UCSD-AML1 (cell line): ENCODE results near the gene GALNTL6.

Experiments
- DNase-seq: peaks from one replicate; lab custom pipeline; 2025; ENCODE audit not compliant: unreplicated experiment; lab: John Stamatoyannopoulos, UW

The GALNTL6 gene

DNA sequence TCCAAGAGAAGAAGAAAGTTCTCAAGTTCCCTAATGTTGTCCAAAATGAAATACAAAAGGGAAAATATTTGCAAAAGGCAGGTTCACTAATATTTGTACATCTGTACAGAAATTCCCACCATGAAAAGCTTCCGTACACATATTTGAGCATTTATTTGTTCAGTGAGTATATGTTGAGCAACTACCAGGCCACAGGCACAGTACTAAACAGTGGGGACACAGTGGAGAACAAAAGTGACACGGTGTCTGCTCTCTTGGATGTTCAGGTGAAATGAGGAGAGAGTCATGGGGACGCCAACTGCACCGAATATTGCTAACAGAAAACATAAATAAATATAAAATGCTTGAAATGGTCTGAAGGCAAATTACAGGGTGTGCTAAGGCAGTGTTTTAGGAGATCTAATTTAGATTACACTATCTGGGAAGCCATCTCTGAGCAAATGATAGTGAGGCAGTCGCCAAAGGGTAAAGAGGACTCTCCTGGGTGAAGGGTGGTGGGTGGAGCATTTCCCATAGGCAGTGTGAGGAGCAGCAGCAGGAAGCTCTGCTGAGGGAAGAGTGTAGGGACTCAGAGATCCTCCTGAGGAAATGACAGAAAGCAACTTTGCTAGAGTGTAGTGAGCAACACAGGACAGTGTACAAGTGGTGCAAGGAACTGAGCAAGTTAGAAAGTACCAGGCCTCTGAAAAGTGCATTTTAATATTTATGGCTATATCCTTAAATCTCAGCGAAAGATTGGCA lies 375.2 kb downstream of the GALNTL6 start:
- no peak for DNase-seq

DNA sequence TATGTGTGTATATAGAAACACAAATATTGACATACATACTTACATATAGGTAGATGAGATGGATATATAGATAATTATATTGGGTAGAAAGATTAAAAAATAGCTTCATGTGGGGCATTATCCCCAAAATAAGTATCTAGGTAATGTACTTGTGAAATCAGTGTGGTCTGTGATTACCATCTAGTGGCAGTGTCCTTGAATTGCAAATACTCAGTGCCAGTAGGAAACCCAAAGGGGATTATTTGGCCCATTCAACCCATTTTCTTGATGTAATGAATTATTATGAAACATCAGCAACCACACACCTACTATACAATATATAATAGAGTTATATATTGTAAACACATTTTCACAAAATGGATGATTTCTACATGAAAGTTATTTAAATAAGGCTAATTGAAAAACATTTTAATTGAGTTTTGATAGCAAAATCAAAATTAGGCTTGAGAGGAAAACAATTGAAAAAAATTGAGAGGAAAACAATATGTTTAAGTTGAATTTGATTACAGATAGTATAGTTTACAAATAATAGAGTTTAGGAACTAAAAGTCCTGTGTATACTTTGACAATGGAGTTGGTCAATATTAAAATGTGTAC lies 389.4 kb downstream of the GALNTL6 start:
- no peak for DNase-seq

DNA sequence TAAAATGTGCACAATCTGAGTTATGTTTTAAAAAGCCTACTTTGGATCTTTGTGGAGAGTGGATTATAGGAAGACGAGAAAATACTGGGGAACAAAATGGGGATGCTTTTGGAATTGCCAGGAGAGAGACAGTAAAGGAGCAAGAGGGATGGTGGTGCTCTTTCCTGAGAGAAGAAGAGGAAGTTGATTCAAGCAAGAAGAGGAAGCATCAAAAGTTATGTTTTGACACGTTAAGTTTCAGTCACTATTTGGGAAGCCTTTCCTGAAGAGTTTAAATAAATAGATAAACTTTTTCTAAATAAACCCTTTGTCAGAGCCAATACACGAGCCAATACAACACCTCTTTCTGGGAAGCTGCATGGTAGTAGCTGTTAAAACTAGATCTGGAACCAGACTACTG lies 394.1 kb downstream of the GALNTL6 start:
- DNase-seq, result no peak

DNA sequence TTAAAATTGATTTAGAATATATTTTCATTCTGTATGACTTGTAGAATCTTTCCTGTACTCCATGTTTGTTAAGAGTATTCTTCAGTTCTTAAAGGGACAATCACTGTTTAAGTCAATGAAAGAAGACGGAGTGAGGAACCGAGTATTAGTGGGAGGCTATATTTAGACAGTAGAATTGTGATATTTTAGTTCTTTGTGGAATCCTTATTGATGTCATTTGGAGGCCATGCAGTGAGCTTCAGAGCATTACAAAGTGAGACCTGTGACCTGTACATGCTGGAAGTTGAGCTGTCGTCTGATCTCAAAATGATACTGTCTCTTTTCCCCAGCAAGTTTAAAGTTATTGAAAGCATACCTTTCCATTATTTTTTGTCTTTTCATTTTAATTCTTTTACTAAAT lies 394.7 kb downstream of the GALNTL6 start:
- no peak for DNase-seq

DNA sequence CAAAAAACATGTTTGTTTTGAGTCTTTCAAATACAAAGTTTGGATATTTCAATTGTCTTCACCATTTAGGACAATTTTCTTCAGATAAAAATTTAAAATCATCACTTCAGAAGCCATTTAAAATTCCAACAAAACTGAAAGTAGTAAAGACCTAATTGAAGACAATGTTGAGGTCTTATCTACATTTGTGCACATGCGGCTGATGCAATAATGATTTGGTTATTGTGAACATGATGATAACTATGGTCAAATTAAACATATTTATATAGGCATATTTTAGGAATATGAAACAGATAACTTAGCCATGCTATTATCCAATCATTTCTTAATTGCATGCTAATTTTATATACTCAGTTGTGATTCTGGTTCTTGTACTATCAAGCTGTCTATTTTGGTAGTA lies 407.5 kb downstream of the GALNTL6 start:
- DNase-seq, result no peak

DNA sequence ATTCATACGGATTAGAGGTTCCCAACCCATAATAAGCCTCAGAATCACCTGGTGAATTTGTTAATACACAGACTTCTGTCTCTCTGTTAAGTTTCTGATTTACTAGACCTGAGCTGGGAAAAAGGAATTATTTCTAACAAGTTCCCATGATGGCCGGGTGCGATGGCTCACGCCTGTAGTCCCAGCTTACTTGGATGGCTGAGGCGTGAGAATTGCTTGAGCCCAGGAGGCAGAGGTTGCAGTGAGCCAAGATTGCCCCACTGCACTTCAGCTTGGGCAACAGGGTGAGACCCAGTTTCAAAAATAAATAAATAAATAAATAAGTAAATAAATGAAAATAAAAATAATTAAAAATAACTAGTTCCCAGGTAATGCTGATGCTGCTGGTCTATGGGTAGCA lies 412.3 kb downstream of the GALNTL6 start:
- no peak for DNase-seq

DNA sequence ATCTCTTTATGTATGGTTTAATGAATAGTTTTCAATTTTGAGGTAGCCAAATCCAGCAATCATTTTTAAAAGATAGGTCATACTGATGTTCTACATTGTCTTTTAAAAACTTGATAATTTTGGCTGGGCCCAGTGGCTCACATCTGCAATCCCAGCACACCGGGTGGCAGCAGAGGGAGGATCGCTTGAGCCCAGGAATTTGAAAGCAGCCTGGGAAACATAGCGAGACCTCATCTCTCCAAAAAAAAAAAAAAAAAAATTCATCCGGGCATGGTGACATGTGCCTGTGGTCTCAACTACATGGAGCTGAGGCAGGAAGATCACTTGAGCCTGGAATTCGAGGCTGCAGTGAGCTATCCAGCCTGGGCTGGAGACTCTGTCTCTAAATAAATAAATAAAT lies 419.8 kb downstream of the GALNTL6 start:
- DNase-seq, result no peak

DNA sequence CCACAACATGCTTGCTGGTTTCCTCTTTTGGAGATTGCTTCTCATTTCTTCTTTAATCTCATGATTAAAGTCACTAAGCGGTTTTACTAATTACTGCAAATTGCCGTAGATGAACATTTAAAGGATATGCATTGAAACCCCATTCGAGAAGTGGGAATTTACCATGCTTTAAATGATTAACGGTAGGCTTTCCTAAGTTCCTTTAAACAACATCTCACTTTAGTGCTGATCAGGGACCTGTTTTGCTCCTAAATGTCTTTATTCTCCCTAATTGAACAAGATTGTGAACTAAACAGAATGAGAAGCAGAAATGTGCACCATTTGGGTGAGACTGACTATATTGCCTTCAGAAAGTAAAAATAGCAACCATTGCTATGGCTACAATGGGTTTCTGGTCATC lies 430.3 kb downstream of the GALNTL6 start:
- DNase-seq, result no peak

DNA sequence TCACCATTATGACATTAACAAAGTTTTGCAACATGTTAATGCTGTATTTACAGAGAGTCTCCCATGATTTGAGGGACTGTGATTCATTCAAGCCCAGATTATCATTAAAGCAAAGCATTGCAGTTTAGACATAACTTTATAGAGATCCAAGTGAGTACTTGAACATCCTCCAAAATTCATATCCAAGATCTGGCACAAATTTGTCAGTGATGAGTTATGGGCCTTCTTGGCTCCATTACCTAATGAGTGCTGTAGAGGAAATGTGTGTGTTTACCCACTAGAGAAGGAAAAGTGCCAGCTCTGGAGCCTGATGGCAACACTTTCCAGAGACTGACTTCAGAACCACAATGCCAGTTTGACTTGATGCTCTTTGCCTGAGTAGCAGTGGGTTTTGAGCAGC lies 432.3 kb downstream of the GALNTL6 start:
- no peak for DNase-seq

DNA sequence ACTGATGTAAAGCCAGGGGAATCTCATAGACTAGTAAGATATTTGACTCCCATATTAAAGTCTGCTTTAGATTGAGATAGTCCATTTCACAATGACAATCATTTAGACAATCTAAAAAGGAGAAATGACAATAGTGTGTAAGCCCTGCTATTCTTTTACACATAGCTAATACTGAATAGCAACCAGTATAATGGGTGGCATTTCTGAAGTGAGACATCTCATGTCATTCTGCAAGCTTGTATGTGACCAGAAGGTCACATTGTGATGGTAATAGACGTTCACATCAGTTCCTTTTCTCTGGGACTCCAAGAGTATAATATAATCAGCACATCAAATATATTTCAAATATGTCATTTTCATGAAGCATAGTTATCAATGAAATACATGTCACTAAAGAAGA lies 440.2 kb downstream of the GALNTL6 start:
- DNase-seq, result no peak

DNA sequence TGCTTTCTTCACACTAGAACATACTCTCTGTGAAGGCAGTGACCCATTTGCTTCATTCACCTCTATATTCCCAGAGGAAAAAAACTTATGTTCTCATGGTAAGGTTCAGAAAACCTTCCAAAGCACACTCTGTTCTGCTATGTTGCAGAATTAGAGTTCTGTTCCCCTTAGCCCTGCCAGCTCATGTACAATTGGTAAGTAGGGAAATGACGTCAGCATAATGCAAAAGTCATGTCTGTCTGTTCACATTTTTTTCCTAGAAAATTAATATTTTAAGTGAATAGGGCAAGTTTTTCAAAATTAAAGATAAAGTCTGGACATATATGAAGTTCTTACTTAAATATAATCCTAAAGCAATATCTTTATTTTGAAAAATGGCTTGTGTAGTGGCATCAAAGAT lies 443.6 kb downstream of the GALNTL6 start:
- no peak for DNase-seq

DNA sequence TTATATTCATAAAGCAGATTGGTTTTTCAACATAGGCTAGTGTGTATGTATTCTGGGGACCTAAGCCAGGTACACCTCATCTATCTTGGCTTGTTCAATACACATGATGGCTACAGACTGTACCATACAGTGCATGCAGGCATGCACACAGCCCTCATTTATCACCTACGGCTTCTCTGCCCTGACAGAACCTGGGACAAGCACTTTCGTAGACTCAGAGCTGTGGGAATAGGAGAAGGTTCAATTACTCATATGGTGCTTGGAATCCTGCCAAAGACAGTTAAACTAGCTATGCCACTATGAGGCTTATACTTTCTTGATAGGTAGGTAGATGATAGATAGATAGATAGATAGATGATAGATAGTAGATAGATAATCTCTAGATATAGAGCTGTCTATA lies 457.2 kb downstream of the GALNTL6 start:
- DNase-seq, result no peak

DNA sequence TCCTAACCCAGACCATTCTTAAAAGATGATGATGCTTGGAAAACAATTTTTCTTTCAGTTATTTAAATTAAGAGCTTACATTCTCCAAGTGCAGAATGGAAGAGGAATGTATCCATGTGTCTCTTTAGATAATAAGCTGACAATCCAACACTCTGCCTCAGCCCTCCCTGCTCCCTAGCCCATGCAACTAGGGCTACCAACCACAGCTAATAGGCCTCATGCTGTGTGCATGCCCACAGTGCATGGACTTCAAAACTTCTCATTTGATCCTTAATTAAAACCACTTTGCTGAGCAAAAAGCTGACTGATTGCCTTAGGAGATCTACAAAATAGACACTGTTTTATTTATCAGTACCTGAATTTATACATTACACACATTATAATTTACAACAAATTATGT lies 473.9 kb downstream of the GALNTL6 start:
- no peak for DNase-seq

DNA sequence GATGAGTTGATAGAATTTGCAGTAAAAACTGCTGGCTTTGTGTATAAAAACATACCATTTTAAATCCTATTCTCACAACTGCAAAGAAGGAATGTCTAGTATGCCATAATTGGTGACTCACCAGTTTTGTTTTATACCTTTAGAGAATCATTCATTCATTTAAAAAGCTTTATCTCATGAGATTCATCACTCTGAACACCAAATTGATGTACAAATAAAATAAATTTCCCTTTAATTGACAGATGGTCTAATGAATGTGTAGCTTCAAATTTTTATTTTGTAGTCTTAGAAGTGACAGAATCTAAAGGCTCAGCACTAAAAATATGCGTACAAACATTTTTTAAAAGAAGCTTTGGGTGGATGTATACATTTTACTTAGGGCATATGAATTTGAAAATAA lies 492.5 kb downstream of the GALNTL6 start:
- DNase-seq, result no peak

DNA sequence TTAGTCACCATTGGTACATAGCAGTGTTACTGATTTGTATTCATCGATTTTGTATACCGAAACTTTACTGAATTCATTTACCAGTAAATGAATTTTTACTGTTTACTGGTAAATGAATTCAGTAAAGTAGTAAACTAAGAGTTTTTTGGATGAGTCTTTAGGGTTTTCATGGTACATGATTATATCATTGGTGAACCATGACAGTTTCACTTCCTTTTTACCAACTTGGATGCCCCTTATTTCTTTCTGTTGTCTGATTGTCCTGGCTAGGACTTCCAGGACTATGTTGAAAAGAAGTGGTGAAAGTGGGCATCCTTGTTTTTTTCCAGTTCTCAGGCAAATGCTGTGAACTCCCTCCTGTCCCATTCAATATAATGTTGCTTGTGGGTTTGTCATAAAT lies 494.9 kb downstream of the GALNTL6 start:
- DNase-seq, result no peak

DNA sequence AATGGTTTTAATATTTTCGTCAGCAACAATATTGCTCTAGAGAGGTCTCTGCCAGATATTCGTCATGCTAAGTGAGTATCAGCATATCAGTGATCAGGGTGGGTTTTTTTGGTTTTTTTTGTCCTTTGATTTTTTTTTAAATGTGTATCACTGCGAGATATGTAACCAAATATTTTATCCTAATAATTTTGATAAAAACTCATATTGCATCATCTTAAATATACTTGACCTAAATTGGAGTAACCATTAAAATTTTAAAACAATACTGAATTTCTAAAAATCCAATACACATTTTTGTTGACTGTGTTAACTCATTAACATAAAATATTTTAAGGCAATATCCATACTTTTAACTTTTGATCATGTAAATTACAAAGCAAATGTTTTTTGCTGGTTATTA lies 498.5 kb downstream of the GALNTL6 start:
- DNase-seq, result no peak

DNA sequence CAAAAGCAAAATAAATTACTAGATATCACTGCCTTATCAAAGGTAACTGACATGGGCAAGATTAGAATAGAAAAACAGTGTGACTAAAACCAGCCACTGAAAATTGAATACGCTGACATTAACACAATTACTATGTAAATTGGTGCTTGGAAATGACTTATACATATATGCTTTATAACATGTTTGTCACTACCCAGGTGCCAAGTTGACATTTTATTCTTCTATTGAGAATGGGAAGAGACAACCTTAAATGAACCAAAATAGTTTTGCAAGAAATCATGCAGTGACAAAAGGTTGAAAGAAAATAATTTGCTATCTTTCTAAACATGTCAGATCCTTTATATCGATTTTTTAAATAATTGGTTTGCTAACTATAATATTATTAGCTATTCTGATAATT lies 510.1 kb downstream of the GALNTL6 start:
- DNase-seq, result no peak

DNA sequence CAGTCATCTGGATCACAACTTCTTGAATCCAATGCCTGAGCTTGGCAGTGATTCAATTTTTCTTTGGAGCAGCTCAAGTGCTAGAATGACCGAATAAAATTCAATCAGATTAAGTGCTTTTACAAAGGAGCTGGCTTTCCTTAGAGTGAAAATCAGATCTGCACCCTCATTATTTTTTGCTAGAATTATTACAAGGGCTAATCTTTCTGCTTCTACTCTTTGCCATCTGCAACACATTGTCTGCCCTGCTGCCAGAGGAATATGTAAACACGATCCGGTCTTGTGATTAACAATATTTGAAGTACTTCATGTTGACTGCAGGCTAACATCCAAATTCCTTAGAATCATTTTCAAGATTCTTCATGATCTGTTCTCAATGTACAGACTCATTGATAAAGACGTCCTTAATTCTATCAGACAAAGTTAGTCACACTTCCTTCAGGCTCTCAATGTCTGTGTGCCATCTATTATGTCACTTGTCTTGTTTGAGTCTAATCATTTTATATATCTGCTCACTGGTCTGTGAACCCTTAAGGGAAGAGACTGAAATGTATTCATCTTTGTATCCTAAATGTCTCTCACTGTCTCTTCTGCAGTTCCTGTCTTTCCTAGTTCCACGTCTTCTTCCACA lies 531.2 kb downstream of the GALNTL6 start:
- no peak for DNase-seq

DNA sequence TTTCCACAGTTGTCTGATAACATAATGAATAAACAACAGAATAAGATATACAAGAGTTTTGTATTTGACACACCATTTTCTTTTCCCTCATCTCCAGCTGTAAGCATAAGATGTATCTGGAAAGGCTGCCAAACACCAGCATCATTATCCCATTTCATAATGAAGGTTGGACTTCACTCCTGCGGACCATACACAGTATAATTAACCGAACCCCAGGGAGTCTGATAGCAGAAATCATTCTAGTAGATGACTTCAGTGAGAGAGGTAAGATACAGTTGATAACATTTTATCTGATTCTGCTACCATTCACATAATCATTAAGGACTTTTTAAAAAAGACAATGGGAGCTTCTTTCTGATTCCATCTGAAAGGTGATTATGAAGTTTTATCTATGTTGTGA lies 535.2 kb downstream of the GALNTL6 start:
- no peak for DNase-seq

DNA sequence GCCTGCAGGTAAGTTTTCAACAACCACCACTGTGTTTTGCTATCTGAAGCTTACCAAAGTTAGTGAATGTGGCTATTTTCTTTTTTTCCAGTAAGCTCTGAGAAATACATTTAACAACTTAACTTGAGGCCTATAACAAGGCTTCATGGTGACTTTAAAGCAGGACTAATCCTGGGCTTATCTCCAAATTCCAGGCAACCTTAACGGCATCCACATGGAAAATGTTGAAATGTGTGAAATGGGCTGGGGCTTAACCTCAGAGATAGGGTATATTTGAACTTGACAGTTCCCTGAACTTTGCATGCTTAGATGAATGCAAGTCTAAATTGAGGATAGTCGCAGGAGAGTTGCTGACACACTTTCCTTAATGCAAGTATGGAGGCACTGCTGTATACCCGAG lies 539.2 kb downstream of the GALNTL6 start:
- DNase-seq, result no peak

DNA sequence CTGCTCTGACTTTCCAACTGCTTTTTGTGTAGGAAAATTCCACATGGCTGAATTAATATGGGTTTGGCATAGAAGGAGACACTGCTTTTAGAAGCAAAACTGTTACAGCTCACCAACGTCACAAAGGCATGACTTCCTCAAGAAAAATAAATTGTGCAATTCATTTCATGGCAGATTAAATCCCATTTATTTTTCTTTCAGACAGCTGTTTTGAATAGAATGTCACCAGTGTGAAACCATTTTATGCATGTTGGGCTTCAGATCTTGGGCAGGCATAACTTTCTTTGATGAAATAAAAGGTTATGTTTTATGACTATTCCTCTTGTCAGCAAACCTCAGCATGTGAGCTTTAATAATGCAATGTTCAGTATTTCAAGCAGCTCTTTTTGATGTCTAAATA lies 542.8 kb downstream of the GALNTL6 start:
- DNase-seq, result no peak

DNA sequence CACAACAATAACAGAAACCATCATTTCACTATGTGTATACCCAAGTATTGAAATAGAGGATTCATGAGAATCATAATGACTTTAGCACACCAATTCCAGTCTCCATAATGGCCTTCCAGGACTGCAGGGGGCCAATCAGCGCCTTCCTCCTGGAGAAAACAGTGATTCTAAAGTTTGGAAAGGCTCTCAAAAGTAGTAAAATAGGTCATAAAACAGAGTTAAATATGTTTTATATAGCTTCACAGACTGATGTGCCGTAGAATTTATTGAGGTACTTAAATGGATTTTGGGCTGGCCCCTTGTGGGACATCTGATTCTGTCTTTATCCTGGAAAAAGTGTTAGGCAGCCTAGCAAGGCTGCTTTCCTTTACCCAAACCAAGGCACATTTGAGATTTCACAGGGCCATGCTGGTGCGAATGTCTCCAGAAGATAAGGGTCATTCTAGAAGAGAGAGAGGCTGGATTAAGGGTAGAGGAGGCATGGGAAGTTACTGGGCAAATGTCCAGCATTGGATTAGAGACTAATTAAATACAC lies 543.9 kb downstream of the GALNTL6 start:
- DNase-seq, result no peak
